Suprapubic skin (tissue), 4 donors: ENCODE results near the gene SIT1.

Experiments used
- EP300 ChIP-seq: sonication (generic); formaldehyde crosslinking; IDR thresholded peaks from one replicate; pipeline ENCODE4 v1.6.1; 2017; ENCODE audit warnings: antibody characterized with exemption
- POLR2AphosphoS5 ChIP-seq, 3 donors: sonication (generic); formaldehyde crosslinking; IDR thresholded peaks; one replicate each; pipeline ENCODE4 v1.6.1; 2017; ENCODE audit warnings: antibody characterized with exemption in 3 of 3
- TF ChIP-seq, protein P1 (sequence below), 2 donors: fragments of 200-600 bp in 1 of 2; fragments of 450-650 bp in 1 of 2; sonication (generic) in 1 of 2; IDR thresholded peaks; one replicate each; pipeline ENCODE4 v1.5.1; 2016 to 2019; ENCODE audit warnings: antibody characterized with exemption in 2 of 2, mild to moderate bottlenecking in 1 of 2, moderate library complexity in 1 of 2

DNA sequence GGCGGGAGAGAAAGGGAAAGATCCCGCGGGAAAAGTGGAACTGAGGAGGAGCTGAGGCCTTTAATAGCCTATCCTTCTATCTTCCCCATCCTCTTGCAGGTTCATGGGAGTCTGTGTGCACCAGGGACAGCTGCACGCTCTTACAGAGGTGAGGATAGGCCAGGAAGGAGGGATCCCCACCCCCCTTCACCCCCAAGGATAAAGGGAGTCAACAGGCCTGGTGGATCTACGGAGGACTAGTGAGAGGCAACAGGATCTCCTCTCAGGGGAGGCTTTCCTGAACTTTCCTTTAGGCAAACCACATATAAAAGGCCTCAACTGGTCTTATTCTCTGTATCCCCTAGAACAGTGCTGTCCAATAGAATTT, 44.6 kb downstream of the SIT1 start:
- TF ChIP-seq, protein P1, sequence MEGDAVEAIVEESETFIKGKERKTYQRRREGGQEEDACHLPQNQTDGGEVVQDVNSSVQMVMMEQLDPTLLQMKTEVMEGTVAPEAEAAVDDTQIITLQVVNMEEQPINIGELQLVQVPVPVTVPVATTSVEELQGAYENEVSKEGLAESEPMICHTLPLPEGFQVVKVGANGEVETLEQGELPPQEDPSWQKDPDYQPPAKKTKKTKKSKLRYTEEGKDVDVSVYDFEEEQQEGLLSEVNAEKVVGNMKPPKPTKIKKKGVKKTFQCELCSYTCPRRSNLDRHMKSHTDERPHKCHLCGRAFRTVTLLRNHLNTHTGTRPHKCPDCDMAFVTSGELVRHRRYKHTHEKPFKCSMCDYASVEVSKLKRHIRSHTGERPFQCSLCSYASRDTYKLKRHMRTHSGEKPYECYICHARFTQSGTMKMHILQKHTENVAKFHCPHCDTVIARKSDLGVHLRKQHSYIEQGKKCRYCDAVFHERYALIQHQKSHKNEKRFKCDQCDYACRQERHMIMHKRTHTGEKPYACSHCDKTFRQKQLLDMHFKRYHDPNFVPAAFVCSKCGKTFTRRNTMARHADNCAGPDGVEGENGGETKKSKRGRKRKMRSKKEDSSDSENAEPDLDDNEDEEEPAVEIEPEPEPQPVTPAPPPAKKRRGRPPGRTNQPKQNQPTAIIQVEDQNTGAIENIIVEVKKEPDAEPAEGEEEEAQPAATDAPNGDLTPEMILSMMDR (IDR thresholded peaks at IDR 0.05), result no peak
- TF ChIP-seq POLR2AphosphoS5 (IDR thresholded peaks at IDR 0.05) (no peak), EP300 (no peak)
